Type B pancreatic cell (in vitro differentiated cells): ENCODE measurements around the gene DNAAF8. TPM values are rescaled to one million over a fixed set of nuclear protein-coding genes. Genes with fewer than 3 reads are reported as not detected.

ENCODE experiments used
- DNase-seq: peaks from one replicate; pipeline ENCODE4 v3.0.0; 2021; ENCODE audit warnings: mixed read lengths; ENCODE audit not compliant: unreplicated experiment; ENCODE audit errors: extremely low spot score
- H3K27ac Mint-ChIP-seq: 2 replicates; pipeline ENCODE4 v1.8.0; 2021; ENCODE audit warnings: mild to moderate bottlenecking, mixed read lengths
- H3K27me3 Mint-ChIP-seq: 2 replicates; pipeline ENCODE4 v1.8.0; 2021; ENCODE audit warnings: mixed read lengths
- H3K36me3 Mint-ChIP-seq: 2 replicates; pipeline ENCODE4 v1.8.0; 2021; ENCODE audit warnings: mixed read lengths
- H3K4me1 Mint-ChIP-seq: one replicate; pipeline ENCODE4 v1.8.0; 2021; ENCODE audit warnings: mixed read lengths; ENCODE audit not compliant: unreplicated experiment
- H3K4me3 Mint-ChIP-seq: 2 replicates; pipeline ENCODE4 v1.8.0; 2021; ENCODE audit warnings: mild to moderate bottlenecking, mixed read lengths
- H3K9me3 Mint-ChIP-seq: 2 replicates; pipeline ENCODE4 v1.8.0; 2021; ENCODE audit warnings: mixed read lengths
- CTCF ChIP-seq: fragments of 200-600 bp; sonication (generic); conservative IDR thresholded peaks from 2 replicates; pipeline ENCODE4 v1.5.0; 2021; ENCODE audit warnings: antibody characterized with exemption, mild to moderate bottlenecking
- total RNA-seq: library from RNA; stranded (reverse); gene quantifications from 2 replicates; pipeline ENCODE4 v1.2.1, GENCODE V29; 2021; ENCODE audit warnings: low replicate concordance

Gene DNAAF8
- total RNA-seq, 1 donor from 2014 or later = 2.6 TPM

GRCh38 chr16:4790871-4791270 lies 56.5 kb downstream of the DNAAF8 start:
- no peak for DNase-seq
- Mint-ChIP-seq H3K27me3 (no peaks in the 10 kb centered on the region), H3K9me3 (no peaks in the 10 kb centered on the region), H3K4me1 (no peaks in the 10 kb centered on the region), H3K36me3 (no peaks in the 10 kb centered on the region), H3K4me3 (no peak overlapping the region), H3K27ac (peak overlapping the region; percentile 16)
- TF ChIP-seq CTCF = no peak

GRCh38 chr16:4792951-4793513 lies 58.7 kb downstream of the DNAAF8 start:
- no peak for DNase-seq
- H3K27me3 Mint-ChIP-seq = no peaks in the 10 kb centered on the region
- no peaks in the 10 kb centered on the region for H3K36me3 Mint-ChIP-seq
- no peak overlapping the region for H3K27ac Mint-ChIP-seq
- TF ChIP-seq CTCF = no peak
- H3K4me3 Mint-ChIP-seq = no peak overlapping the region
- H3K4me1 Mint-ChIP-seq = no peaks in the 10 kb centered on the region
- no peaks in the 10 kb centered on the region for H3K9me3 Mint-ChIP-seq

DNA sequence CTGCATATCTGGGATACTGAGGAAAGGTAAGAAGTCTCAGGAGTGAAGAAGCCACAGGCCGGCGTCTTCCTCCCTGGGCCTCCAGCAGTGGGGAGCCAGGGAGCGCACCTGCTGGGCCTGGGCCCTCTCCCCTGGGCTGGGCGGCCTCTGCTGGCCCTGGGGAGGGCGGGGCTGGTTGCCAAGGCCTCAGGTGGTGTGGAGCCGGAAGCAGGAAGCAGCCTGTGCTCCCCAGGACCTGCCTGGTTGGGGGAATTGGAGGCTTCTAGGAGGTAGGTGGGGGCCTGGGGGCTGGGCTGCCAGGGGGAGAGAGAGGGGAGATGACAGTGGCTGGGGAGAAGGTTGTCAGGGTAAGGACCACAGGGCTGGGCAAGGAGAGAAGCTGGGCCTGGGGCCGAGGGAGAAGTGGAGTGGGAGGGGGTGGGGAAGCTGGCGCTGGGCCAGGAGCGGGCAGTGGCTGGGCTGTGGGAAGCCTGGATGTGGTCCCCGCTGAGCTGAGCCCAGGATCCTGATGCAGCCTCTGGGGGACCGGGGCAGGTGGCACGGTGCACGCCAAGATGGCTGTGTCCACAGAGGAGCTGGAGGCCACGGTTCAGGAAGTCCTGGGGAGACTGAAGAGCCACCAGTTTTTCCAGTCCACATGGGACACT lies 61.0 kb downstream of the DNAAF8 start, which contains the start of gene SMIM22:
TSS of gene SMIM22 (plus strand) at position 189 of the 647 bp plus-strand sequence. CDS start at position 555, 366 bp downstream.
- Mint-ChIP-seq H3K27me3 (no peaks in the 10 kb centered on the region), H3K4me3 (no peak within 1 kb of the TSS), H3K4me1 (peaks cover 1% of the 10 kb centered on the region), H3K9me3 (no peaks in the 10 kb centered on the region), H3K27ac (no peak within 1 kb of the TSS), H3K36me3 (no peaks in the 10 kb centered on the region)
- TF ChIP-seq CTCF = no peak
- DNase-seq = no peak

GRCh38 chr16:4795828-4796572 lies 61.7 kb downstream of the DNAAF8 start:
- Mint-ChIP-seq H3K4me3 (no peak overlapping the region), H3K27ac (no peak overlapping the region), H3K36me3 (no peaks in the 10 kb centered on the region), H3K27me3 (no peaks in the 10 kb centered on the region), H3K9me3 (no peaks in the 10 kb centered on the region), H3K4me1 (peaks cover 6% of the 10 kb centered on the region)
- no peak for TF ChIP-seq CTCF
- no peak for DNase-seq

DNA sequence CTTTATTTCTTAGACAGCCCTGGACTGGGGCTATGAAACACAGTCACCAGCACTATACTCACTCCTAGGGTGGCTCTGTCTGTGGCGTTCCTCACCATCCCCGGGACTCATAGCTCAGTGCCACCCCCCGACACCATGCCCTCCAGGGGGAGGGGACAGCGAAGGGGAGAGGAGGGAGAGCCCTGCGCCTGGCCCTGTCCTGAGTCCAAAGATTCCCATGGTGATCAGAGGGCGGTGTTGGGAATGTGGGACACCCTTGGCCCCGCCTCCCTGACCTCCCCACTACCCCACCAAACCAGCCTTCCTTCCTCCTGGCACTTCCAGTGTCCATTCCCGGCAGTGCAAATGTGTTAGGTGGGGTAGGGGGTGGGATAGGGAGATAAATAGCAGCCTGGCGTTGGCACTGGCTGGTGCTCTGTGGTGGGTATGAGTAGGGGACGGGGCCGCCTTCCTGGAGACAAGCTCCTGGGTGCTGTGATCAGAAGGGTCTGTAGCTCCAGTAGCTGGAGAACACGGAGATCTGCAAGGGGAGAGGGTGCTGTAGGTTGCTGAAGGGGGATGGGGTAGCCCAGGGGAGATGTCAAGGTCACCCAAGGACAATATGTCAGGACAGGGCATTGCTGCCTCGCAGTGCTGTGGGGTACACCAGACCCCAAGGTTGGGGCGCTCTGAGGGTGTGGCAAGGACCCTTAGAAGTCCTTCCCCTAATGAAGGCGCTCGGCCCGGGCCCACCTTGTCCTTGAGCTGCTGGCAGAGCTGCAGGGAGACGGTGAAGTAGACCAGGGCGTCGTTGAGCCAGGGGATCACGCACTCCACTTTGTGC lies 62.9 kb downstream of the DNAAF8 start:
- H3K9me3 Mint-ChIP-seq = no peaks in the 10 kb centered on the region
- no peaks in the 10 kb centered on the region for H3K36me3 Mint-ChIP-seq
- no peak overlapping the region for H3K27ac Mint-ChIP-seq
- H3K4me3 Mint-ChIP-seq = no peak overlapping the region
- H3K4me1 Mint-ChIP-seq = peaks cover 6% of the 10 kb centered on the region
- TF ChIP-seq CTCF = no peak
- H3K27me3 Mint-ChIP-seq = no peaks in the 10 kb centered on the region
- DNase-seq = no peak
